HepG2 (cell line): ENCODE data around the gene TNFAIP8L1. TPM values are rescaled to one million over a fixed set of nuclear protein-coding genes. Genes with fewer than 3 reads are reported as not detected.
A peak's percentile ranks its signal among the peaks of the same experiment; 100 is the strongest.

Experiments used
- ATF5 ChIP-seq: sonication (generic); formaldehyde crosslinking; IDR thresholded peaks from 2 replicates; pipeline ENCODE4 v1.4.0; 2020; ENCODE audit warnings: mild to moderate bottlenecking, low read depth, missing genetic modification reagents
- KLF16 ChIP-seq, 2 experiments: sonication (generic) in 1 of 2; formaldehyde crosslinking in 1 of 2; IDR thresholded peaks; 2 replicates each; pipeline versions ENCODE4 v1.6.1 to v1.8.0; 2016 to 2023; ENCODE audit warnings: missing genetic modification reagents in 2 of 2, missing compliant biosample characterization in 1 of 2
- MXD3 ChIP-seq: IDR thresholded peaks from 2 replicates; pipeline ENCODE4 v1.6.1; 2016; ENCODE audit warnings: mild to moderate bottlenecking, missing biosample characterization, missing genetic modification reagents
- PHB2 ChIP-seq: fragments of 450-650 bp; IDR thresholded peaks from 2 replicates; pipeline ENCODE4 v1.6.1; 2018; ENCODE audit not compliant: partially characterized antibody
- RNF2 ChIP-seq: fragments of 450-650 bp; conservative IDR thresholded peaks from 2 replicates; pipeline ENCODE4 v1.6.1; 2016; ENCODE audit warnings: low read depth
- SAP130 ChIP-seq: IDR thresholded peaks from 2 replicates; pipeline ENCODE4 v1.6.1; 2016; ENCODE audit warnings: low read depth
- ZBTB40 ChIP-seq, 2 experiments: fragments of 450-650 bp in 1 of 2; sonication (generic) in 1 of 2; formaldehyde crosslinking in 1 of 2; IDR thresholded peaks; 2 replicates each; pipeline versions ENCODE4 v1.6.1 to v1.8.0; 2016 to 2022; ENCODE audit warnings: antibody characterized with exemption in 1 of 2, mild to moderate bottlenecking in 1 of 2, missing genetic modification reagents in 1 of 2
- ZKSCAN1 ChIP-seq: fragments of 150-350 bp; IDR thresholded peaks from 2 replicates; pipeline ENCODE4 v1.6.1; 2014; ENCODE audit warnings: low read length
- ZNF18 ChIP-seq: sonication (generic); formaldehyde crosslinking; IDR thresholded peaks from 2 replicates; pipeline ENCODE4 v1.8.0; 2022; ENCODE audit warnings: mild to moderate bottlenecking, missing genetic modification reagents; ENCODE audit not compliant: insufficient replicate concordance
- ZNF331 ChIP-seq: sonication (generic); formaldehyde crosslinking; IDR thresholded peaks from 2 replicates; pipeline ENCODE4 v1.4.0; 2020; ENCODE audit warnings: missing genetic modification reagents
- ZNF335 ChIP-seq: sonication (generic); formaldehyde crosslinking; IDR thresholded peaks from 2 replicates; pipeline ENCODE4 v1.4.0; 2020; ENCODE audit warnings: missing genetic modification reagents
- ZSCAN21 ChIP-seq: sonication (generic); formaldehyde crosslinking; IDR thresholded peaks from 2 replicates; pipeline ENCODE4 v1.8.0; 2022; ENCODE audit warnings: mild to moderate bottlenecking, missing genetic modification reagents, moderate library complexity, borderline replicate concordance
- ZSCAN5A ChIP-seq: sonication (generic); formaldehyde crosslinking; IDR thresholded peaks from 2 replicates; pipeline ENCODE4 v1.8.0; 2022; ENCODE audit warnings: mild to moderate bottlenecking, missing genetic modification reagents, borderline replicate concordance
- polyA plus RNA-seq, 8 experiments: library from polyadenylated mRNA; depleted of rRNA in 3 of 8; stranded (reverse) in 7 of 8; unstranded in 1 of 8; fragments of >200 nt; fragmentation: Illumina TruSeq in 4 of 8; extraction: Trizol in 4 of 8; gene quantifications; 2 replicates each; pipeline versions ENCODE4 v1.2.1 to v1.2.3, GENCODE V29; 2011 to 2016; ENCODE audit warnings: low read depth in 4 of 8, missing spikeins in 1 of 8, mixed read lengths in 1 of 8; ENCODE audit not compliant: insufficient read depth in 1 of 8
- total RNA-seq, 5 experiments: library from RNA; depleted of rRNA; stranded (reverse); fragments of >200 nt; fragmentation: Illumina TruSeq; extraction: Trizol; gene quantifications; 2 replicates each; pipeline ENCODE4 v1.2.3, GENCODE V29; 2016; ENCODE audit warnings: low read depth in 1 of 5

TNFAIP8L1 gene
- total and polyA plus RNA-seq, 2 of the 13 experiments (the other 11 are each of a cell fraction or from before 2014, with no cell fraction given) = 13.4 to 21.4 TPM

- TF ChIP-seq KLF16 (CRISPR knock-in tag; IDR thresholded peaks at IDR 0.05) (peak in 1 of 2 experiments; percentile 65; a peak in 1 of 4 replicates), ZNF335 (0 out of 2 replicates have a peak, but pooled peaks have one; percentile 31), ZBTB40 (IDR thresholded peaks at IDR 0.05) (no peak), ZBTB40 (CRISPR knock-in tag; IDR thresholded peaks at IDR 0.05) (0 out of 2 replicates have a peak, but pooled peaks have one; percentile 77), MXD3 (no peak), ZSCAN21 (CRISPR knock-in tag) (peak; percentile 63; the same call in 1 of the 2 replicates), PHB2 (no peak), ZNF331 (CRISPR knock-in tag) (0 out of 2 replicates have a peak, but pooled peaks have one; percentile 22), ATF5 (CRISPR knock-in tag) (no peak), ZKSCAN1 (peak; percentile 38; the same call in 1 of the 2 replicates), ZSCAN5A (CRISPR knock-in tag) (0 out of 2 replicates have a peak, but pooled peaks have one; percentile 21), SAP130 (CRISPR knock-in tag) (peak; percentile 50; the same call in 1 of the 2 replicates), ZNF18 (peak; percentile 51), RNF2 (no peak)
These were observed 49.5 kb upstream of the TNFAIP8L1 start (continued) for GRCh38 chr19:4589579-4590410.
